ENCODE data around the gene TRAF3IP3.

The TRAF3IP3 gene

GRCh38 chr1:209822706-209823105, 66.9 kb downstream of the TRAF3IP3 start:
- in situ Hi-C loops (cut with MboI; ENCODE audit: low sequenced_read_pairs) = no loop called here

GRCh38 chr1:209823143-209824041, 67.5 kb downstream of the TRAF3IP3 start:
- in situ Hi-C loops (cut with MboI; ENCODE audit: low sequenced_read_pairs) = no loop called here

DNA sequence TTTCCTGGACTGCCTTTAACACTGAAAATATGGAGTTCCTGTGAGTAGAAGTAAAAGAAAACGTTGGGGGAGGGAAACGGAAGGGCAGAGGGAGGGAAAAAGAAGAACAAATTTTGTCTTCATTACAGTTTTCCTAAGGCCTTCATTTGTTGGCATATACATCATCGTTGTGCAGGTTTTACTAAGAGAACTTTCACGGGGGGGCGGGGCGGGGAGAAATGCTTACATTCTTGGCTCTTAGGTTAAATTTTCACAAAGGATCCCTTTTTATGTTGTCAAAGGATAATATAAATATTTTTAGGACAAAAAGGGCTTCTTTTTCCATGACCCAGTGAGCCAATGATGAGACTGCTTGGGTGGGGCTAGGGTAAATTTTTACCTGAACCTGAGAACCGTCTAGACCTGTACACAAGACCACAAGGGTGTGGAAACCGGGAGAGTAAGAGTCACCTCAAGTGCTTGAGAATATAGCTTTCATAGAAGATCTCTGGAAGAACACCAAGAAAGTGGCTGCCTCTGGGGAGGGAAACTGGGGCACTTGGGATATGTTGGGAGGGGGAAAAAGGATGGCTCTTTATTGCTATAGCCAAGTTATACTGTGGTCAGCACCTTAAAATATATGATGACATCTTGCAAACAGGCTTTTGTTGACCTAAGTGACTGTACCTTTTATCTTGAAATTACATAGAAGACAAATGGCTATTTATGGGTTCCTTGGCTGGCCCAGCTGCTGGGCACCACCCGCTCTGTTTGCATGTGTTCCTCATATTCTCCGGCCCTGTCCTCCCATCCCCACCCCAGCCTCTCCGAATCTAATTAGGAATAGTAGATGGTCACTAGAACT, 70.0 kb downstream of the TRAF3IP3 start:
- in situ Hi-C loops (cut with MboI; ENCODE audit: low sequenced_read_pairs) = no loop called here

GRCh38 chr1:209827384-209828262, 71.8 kb downstream of the TRAF3IP3 start, which contains the start of gene UTP25:
Gene UTP25, plus strand, starts transcription at chr1:209827972. Its CDS starts 92 bp downstream, at chr1:209828064.
- in situ Hi-C loops (cut with MboI; ENCODE audit: low sequenced_read_pairs) = no loop called here

DNA sequence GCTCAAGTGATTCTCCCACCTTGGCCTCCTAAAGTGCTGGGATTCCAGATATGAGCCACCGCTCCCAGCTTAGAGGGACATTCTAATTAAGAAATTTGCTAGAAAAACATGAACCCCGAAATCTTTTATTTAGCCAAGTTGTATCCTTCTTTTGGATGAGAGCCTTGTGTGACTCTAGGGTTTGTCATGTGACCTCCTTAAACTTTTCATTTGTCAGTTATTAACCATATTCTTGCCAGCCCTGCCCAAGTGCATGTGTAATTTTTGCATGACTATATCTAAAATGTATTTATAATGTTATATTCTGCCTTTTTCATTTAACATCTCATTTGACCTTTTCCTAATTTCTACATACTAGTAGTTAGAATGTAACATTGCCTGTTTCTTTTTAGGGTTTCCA, 73.9 kb downstream of the TRAF3IP3 start:
- in situ Hi-C loops (cut with MboI; ENCODE audit: low sequenced_read_pairs) = no loop called here

GRCh38 chr1:209830722-209831121, 74.9 kb downstream of the TRAF3IP3 start:
- in situ Hi-C loops (cut with MboI; ENCODE audit: low sequenced_read_pairs) = no loop called here

- in situ Hi-C loops (cut with MboI; ENCODE audit: low sequenced_read_pairs) = no loop called here
These were observed 75.8 kb downstream of the TRAF3IP3 start for GRCh38 chr1:209831615-209832014.

Data from HL-60/S4 treated with retinoic acid at 250 ng/mL for 4 days and 3 days (cell line).